NCI-H526 treated with DMSO at 0.1 percent for 48 hours (cell line): Measurements from ENCODE around the gene MOGAT2.

Experiments used
- DNase-seq: peaks from one replicate; lab custom pipeline; 2025; lab: John Stamatoyannopoulos, UW

MOGAT2 gene

DNA sequence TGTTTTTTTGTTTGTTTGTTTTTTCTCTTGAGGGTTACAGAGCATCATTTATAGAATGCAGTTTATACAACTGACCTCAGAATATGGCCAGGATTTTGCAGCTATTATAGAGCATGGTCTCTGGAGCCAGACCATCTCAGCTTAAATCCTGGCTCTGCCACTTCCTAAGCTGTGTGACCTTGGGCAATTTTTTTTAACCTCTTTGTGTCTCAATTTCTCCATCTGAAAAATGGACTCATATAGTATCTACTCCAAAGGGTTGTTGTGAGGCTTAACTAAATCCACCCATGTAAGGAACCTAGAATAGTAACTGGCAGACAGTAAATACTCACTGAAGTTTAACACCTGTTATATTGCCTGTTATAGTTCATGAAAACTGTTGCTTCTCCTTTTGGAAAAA, 42.6 kb downstream of the MOGAT2 start:
- DNase-seq, result no peak

DNA sequence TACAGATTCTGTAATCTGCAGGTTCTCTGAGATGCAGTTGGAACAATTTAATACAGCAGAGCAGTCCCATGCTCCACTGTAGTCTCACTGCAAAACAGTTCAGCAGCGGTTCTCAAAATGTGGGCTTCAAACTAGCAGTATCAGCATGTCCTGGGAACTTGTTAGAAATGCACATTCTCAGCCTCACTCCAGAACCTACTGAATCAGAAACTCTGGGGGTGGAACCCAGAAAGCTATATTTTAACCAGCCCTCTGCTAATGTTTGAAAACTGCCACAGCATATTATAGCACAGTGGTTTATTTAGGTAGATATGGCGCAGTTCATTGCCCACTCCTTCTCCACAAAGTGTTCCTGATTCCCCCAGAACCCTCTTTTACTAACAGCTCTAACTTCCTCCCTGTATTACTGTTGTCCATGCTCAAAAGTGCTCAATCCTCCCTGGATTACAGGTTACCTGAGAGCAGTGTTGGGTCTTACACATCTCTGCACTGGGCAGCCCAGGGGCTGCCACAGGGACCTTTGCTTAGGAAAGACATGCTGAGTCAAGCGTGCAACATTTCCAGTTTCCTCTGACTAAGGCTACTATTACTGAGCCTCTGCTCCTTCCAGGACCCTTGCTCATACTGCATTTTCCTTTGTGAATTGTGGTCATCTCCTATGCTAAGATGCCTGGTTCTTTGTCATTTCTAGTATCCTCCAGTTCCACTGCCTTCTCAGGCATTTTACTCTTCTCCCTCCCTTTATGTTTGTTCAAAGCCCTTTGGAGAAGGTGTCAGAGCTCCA, 43.3 kb downstream of the MOGAT2 start:
- DNase-seq, result no peak

DNA sequence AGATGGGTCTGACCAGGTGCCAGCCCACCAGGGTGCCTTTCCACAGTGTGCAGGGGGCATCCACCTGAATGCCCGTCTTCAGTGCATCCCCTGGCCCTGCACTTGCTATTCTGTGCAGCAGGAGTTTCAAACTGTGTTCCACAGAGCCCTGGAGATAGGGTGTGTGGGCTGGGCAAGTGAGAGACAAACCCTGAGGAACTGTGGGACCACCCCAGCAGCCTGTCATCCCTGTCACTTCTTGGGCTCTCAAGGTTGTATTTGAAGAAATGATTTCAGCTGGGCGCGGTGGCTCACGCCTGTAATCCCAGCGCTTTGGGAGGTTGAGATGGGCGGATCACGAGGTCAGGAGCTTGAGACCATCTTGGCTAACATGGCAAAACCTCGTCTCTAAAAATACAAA, 44.5 kb downstream of the MOGAT2 start:
- DNase-seq, result no peak

DNA sequence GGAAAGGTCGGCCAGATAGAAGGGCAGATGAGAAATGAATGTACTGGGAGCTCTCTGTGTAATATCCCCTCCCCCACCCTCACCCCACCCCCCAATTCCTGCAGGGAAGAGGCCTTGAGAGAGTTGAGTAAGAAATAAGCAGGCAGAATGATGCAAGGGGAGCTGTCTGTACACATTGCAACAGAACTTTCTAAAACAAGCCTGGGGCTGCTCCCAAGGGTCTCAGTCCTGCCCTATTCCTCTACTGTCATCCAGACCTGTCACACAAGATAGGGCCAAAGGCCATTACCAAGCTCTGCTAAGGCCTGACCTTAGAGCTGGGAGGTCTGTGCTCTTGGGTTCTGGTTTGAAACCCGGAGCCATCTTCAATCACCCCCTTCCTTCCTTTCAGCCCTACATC, 45.2 kb downstream of the MOGAT2 start:
- no peak for DNase-seq

DNA sequence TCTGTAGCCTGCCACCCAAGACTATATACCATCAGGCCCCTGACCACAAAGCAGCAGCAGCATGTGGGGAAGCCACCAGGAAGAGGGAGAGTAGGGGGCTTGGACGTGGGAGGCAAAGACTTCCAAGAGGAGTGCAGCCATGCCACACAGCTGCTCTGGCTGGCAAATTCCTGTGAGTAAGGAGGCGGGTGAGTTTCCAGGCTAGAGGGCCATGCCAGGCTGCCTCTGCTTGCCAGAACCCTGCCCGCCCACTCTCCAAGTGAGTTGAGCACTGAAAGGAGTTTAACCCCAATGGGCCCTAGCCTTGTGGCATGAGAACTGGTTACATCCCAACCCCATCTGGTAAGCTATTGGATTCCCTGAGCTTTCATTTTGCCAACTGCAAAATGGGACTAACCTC, 46.2 kb downstream of the MOGAT2 start:
- no peak for DNase-seq

DNA sequence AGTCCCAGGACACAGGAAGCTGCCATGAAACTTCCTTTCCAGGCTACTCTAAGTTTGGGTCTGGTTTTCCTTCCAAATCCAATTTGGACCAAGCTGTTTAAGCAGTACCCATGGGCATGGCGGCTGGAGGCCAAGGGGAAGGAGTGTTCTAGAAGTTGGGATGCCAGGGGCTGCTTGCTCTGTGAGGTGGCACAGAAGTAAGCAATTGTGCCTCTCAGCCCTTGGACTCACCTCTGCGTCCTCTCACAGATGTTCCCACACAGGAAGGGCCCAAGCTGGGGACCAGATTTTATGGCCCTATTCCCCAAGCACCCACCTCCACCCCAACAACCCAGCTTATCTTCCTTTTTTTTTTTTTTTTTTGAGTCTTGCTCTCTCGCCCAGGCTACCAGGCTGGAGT, 47.5 kb downstream of the MOGAT2 start:
- no peak for DNase-seq

DNA sequence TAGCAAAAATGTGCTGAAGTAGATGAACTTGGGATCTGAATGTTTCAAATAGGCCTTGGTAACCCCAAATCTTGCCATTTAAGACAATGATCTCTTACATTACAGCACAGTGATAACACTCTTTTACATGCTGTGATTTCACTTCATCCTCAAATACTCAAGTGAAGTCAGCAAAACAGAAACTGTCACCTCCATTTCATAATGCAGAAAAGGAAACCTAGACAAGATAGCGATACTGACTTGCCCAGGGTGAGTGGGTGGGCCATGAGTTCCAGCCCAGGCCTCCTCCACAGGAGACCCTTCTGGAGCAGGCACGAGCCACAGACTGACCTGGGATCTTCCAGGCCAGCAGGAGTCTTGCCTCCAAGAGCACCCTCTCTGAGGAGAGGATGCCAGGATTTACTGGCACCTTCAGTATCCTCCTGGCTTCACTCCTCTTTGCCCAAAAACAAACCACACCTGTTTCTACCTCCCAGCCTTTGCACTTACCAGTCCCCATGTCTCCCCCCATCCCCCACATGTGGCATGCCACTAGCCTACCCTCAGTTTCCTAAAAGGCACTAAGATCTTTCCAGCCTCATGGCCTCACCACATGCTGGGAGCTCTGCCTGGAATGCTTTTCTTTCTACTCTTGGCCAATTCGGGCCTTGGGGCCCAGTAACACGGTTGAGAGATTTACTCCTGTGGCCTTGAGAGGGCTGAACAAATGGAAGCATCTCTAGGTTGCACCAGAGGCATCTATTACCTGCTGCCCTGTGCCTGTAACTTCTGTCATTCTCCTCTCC, 49.0 kb downstream of the MOGAT2 start:
- no peak for DNase-seq

DNA sequence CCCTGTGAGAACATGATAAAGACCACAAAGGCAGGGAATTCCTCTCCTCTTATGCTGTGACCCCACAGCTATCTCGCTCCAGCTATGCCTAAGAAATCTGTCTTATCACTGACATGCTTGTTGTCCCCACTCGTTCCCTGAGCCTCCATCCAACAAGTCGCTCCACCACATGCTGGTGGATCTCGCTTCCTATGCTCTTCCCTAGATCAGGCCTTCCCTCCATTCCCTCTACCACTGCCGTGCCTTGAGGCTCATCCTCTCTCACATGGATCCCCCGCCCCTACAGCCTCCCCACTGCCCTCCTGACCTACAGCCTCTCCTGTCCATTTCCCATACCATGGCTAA, 49.6 kb downstream of the MOGAT2 start:
- DNase-seq, result no peak

DNA sequence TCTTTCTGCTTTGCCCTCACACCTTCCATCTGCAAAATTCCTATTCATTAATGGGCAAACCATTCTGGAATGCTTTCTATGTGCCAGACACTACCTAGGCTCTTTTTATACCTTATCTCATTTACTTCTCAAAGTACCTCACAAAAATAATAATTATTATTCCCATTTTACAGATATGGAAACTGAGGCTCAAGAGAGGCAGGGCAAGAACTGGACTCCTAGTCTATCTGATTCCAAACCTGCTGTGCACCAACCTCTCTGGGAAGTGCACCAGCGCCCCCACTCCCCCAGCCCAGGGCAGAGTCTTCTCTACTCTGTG, 50.1 kb downstream of the MOGAT2 start:
- no peak for DNase-seq

DNA sequence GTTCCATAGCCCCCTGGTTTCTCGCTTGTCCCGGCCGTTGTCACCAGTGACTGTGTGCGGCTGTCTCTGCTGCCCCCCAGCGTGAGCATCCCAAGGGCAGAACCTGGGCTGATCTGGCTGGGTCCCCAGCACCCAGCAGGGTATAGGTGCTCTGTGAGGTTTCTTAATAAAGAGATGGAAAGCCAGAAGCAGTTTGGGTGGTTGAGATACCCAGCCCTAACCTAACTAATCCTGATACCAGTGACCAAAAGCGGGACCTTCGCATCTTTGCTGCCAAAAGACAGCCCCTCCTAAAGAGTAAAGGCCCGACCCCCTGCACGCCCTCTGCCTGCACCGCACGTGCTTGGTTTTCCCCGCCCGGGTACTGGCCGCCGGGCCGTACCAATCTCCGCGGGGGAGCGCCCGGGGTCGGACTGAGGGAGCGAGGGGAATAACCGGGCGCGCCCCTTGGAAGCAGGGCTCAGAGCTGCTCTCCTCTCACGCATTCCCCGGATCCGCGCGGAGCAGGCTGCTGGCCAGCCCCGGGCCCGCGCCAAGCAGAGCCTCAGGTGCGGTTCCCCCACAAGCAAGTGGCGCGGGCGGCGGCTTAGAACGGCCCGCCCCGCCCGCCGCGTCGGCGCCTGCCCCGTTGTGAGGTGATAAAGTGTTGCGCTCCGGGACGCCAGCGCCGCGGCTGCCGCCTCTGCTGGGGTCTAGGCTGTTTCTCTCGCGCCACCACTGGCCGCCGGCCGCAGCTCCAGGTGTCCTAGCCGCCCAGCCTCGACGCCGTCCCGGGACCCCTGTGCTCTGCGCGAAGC, 50.7 kb downstream of the MOGAT2 start, which contains the start of gene DGAT2:
Gene DGAT2 (plus strand): TSS at position 667 of the 797 bp plus-strand sequence. CDS start 214 bp downstream, outside the sequence.
- peak; percentile 83 for DNase-seq

DNA sequence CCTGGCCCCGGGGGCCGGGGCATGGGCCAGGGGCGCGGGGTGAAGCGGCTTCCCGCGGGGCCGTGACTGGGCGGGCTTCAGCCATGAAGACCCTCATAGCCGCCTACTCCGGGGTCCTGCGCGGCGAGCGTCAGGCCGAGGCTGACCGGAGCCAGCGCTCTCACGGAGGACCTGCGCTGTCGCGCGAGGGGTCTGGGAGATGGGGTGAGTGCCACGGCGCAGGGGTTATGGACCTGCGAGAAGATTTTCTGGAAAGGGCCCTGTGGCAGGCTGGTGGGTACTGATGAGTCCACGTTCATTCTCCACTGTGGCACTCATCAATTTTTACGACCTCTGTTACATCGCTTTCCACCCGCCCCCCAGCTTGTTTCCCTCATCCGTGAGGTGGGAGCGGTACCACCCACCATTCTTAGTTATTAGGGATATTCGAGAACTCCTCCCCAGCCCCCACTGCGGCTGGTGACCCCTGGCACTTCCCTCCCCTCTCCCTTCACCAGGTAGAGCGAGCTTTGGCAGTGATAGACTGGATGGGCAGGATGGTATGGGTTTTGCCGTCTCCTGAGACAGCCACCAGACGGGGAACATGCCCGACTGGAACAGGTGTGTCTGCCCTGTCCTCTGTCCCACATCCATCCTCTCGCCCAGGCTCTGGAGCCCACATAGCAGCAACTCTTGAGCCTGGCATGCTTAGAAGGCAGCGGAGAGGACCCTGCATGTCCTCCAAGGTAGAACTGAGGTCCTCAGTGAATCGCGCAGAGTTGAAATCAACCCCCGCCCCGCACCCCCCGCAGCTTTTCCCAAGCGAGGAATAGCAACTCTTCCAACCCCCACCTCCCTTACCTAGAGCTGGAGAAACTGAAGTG, 51.5 kb downstream of the MOGAT2 start:
- peak; percentile 56 for DNase-seq

DNA sequence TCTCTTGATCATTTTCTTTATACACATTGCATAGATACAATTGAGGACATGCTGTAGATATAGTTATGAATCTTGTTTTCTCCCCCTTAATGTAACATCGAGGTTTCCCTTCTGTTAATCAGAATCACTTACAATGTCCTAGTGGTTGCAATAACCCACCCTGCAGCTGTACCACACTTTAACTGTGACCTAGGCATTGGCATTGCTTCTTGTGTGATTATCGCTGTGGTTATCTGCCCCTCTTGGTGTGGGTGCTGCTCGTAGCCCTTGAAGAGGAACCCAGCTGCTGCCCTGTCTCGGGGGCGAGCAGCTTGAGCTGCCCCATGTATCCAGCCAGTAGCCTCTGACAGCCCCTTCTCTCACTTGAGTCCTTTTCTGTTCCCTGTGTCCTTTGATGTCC, 52.5 kb downstream of the MOGAT2 start:
- DNase-seq, result no peak

DNA sequence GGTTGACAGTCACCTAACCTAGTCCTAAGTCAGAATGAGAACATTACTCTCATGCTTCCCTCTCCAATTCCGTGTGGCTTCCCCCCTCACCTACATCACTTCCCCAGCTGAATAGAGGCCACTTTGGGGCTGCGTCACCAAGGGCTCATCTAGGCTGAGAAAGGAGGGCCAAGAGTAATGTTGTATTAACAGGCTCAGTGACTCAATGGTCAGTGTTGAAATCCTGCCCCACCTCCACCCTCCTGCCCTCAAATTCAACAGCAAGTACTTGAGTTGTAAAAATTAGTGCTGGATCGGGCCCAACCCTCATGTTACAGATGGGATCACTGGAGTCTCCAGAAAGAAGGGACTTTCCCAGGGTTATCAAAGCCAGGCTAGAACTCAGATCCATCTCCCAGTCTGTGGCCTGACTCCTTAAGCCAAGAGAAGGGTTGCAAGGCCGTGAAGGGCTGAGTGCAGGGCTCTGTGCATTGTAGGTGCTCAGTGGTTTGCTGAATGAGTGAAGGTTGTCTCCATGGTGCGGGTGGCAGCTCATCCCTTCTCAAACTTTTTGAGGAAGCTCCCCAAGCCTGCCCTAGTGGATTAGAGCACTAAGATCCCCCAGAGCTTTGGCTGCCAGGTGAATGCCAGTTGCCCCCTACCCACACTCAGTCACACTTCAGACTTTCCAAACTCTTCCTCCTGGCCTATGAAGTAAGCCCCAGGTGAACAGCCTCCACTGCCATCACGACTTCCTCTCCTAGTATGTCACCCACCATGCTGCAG, 54.2 kb downstream of the MOGAT2 start:
- no peak for DNase-seq

DNA sequence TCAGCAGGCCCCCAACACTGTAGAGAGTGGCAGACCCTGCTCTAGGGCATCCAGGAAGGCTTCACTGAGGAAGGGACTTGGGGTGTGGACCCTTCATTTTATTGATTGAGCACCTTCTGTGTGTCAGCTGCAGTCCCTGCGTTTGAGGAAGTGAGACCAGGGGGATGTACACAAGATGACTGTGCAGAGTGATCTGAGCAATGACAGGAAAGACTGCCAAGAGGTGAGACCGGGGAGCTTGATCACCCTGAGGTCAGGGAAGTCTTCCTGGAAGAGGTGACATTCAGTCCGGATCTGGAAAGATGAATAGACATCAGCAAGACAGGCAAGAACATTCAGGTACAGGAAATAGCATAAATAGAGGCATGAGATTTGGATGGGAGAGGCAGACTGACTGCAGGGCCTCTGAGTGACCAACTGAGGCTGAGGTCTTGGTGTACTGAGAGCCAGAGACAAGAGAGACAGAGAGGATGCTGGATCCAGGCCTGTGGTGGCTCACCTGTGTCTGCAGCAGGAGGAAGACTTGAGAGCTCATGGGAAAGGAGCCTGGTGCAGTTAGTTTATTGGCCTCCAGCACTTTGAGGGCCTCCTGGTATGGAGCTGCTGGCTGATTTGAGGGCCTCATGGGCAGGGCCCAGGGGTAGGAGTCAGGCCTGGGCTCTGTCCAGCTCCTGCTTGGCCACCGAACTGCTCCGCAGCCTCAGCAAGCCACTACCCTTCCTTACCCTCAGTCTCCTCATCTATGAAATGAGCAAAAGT, 56.1 kb downstream of the MOGAT2 start:
- no peak for DNase-seq

DNA sequence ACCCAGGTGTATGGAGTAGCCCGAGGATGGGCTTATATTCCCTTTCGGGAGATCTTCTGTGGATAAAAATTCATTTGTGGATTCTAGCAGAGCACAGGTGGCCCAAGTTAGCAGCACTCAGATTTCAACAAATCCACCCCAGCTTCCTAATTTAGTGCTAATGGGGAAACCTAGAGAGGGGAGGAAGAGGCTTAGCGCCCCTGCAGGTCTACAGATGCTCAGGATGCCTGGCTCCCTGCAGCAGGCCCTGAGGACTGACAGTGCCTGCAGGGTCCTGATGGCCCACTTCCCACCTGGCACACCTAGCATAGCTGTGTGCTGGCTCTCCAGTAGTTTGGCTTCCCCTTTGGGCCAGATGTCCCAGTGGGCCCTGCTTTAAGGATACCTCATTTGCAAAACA, 57.4 kb downstream of the MOGAT2 start:
- DNase-seq, result no peak

DNA sequence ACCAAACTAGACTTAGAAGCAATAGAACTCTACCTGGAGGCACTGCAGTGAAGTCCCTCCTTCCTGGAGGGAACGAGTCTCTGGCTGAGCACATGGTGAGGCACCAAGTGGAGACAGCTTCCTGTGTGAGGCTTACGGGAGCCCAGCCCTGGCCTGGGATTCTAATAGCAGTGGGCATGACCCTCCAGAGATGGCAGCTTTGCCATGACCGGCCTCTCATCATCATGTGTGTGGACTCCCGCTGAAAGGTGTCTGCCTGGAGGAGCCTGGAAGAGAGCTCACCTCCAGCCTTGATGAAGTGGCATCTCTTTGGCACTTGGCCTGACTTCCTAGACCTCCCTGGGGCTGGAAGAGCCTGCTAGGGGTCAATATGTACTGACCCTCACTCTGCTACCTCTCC, 58.9 kb downstream of the MOGAT2 start:
- no peak for DNase-seq

DNA sequence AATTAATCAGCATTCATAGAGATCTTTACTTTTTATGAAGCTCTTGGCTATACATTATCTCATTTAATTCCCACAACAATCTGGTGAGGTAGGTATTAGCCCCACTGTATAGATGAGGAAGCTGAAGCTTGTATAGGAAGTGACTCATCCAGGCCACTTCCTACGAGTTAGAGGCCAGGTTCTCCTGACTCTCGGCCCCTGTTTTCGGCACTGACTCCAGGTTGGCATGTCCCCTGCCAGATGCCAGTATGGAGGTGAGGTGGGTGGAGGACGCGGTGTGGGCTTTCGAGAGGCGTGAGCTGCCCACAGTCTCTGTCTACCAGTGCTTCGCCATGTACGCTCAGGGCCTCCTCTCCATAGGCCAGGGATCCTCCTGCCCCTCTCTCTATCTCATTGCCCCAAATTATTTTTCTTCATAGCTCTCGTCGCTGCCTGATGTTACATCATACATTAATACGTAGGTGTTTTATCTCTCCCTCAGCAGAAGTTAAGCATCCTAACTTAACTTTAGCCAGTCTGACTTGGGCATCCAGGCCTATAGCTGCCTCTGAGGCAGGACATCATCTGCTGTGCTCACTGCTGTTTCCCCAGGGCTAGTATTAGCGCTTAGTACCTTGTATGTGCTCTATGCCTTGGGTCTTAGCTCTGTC, 59.9 kb downstream of the MOGAT2 start:
- DNase-seq, result no peak

DNA sequence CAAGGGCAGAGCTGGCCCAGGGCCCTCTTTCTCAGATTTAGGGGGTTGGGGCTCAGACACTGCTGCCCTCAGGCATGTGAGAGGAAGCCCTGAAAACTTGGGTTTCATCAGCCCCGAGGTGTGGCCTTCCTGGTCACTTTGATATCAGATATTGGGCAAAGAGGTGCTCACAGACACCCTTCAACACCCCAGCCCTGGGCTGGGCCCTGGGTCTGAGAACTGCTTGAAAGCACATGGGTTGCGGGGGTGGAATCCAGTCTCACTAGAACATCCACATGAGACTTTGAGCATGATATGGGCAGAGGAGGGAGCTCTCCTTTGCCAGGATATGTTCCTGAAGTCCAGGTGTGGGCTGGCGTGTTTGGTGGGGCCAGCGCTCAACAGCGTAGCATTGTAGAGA, 61.3 kb downstream of the MOGAT2 start:
- no peak for DNase-seq

DNA sequence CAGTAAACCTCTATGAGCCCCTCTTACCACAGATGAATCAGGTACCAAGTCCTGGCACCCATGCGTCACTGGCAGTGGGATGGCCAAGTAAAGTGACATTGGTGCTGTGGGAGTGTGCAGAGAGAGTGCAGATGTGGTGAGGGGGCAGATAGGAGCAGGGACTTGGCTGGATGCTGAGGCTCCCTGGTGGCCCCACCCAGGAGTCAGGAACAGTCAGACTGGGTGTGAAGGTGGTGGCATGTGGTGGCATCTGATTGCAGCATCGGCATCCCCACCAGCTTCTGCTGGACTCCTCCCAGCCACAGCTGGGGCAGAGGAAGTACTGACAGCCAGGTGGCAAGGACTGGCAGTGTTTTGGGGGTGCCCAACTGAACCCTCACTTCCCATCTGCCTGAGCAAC, 62.3 kb downstream of the MOGAT2 start:
- no peak for DNase-seq

DNA sequence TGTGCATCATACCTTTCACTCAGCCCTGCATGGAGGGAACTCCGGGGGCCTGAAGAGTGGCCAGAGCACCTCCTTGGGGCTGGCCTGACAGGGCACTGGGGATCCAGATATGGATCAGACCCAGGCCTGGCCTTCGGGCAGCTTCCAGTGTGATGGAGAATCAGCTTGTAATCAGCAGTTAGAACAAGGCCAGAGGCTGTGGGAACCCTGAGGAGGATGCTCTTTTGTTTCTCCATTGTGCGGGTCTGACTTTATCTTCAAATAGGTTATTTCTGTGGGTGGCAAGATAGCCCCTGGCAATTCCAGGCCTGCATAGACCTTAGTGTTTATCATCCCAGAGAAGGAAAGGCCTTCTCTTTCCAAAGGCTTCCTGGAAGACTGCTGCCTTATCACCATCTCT, 63.2 kb downstream of the MOGAT2 start:
- no peak for DNase-seq
